Measurements from ENCODE around the gene MYH14. TPM values are rescaled to one million over a fixed set of nuclear protein-coding genes. Genes with fewer than 3 reads are reported as not detected.

MYH14 gene
- total RNA-seq, 2 experiments from 2014 or later: not detected

DNA sequence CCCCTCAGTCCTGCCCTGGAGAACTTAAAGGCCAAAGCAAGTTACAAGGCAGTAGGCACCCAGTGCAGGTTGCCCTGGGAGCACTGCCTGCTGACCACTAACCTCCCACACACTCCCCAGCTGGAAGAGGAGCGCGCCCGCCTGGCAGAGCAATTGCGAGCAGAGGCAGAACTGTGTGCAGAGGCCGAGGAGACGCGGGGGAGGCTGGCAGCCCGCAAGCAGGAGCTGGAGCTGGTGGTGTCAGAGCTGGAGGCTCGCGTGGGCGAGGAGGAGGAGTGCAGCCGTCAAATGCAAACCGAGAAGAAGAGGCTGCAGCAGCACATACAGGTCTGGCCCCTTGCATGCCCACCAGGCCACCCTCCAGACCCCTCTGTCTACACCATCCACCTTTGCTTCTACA is 64.6 kb downstream of the MYH14 start:
- Mint-ChIP-seq H3K36me3 (ENCODE audit: low read depth) (no peaks in the 10 kb centered on the region), H3K4me3 (no peak overlapping the region), H3K27me3 (peaks cover 11% of the 10 kb centered on the region), H3K9me3 (ENCODE audit: low read depth) (no peaks in the 10 kb centered on the region), H3K27ac (no peak overlapping the region), H3K4me1 (no peaks in the 10 kb centered on the region)
- ATAC-seq: no peak
- POLR2A ChIA-PET: no interaction called here
- CTCF ChIA-PET: interaction anchor here (0.6 to 1.2 kb wide), 3 partner anchors 9 to 1444 kb away, joined by 3 read pairs; no protein-coding TSS in a partner anchor
- DNase-seq: no peak
- intact Hi-C loops (cut with DNase I, micrococcal nuclease): no loop called here

DNA sequence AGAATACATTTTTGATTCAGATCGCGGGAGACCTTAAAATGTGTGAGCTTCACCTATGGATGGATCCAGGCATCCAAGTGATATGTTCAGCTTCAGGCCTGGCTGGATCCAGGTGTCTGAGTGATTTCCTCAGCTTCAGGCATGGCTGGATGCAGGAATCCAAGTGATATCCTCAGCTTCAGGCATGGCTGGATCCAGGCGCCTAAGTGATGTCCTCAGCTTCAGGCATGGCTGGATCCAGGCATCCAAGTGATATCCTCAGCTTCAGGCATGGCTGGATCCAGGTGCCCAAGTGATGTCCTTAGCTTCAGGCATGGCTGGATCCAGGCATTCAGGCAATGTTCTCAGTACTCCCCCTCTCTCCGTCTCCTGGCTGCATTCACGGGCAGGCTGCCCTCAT is 65.1 kb downstream of the MYH14 start:
- Mint-ChIP-seq H3K4me3 (no peak overlapping the region), H3K27me3 (peaks cover 11% of the 10 kb centered on the region), H3K4me1 (no peaks in the 10 kb centered on the region), H3K27ac (no peak overlapping the region), H3K36me3 (ENCODE audit: low read depth) (no peaks in the 10 kb centered on the region), H3K9me3 (ENCODE audit: low read depth) (no peaks in the 10 kb centered on the region)
- POLR2A ChIA-PET: interaction anchor here (0.6 kb wide), 1 partner anchor 71 kb away, joined by 3 read pairs; no protein-coding TSS in a partner anchor
- intact Hi-C loops (cut with DNase I, micrococcal nuclease): no loop called here
- CTCF ChIA-PET: interaction anchor here (0.6 to 1.2 kb wide), 3 partner anchors 9 to 1443 kb away, joined by 3 read pairs; no protein-coding TSS in a partner anchor
- DNase-seq (no peak), ATAC-seq (no peak)

DNA sequence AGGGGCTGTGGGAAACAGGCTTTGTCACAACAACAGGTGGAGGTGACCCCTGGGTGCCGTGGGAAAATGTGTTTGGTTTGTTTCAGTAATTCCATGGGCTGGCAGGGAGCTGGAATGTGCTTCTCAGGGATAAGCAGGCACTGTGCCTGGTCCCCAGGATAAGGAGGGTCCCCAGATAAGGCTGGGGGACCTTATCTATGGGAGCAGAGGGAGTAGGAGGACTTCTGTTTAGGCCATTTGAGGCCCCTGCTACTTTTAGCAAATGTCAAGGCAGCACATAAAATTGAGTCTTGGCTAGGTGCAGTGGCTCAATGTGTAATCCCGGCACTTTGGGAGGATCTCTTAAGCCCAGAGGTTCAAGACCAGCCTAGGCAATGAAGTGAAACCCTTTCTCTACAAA is 66.2 kb downstream of the MYH14 start:
- POLR2A ChIA-PET: interaction anchor here (0.7 kb wide), 1 partner anchor 1039 kb away, joined by 3 read pairs; no protein-coding TSS in a partner anchor

DNA sequence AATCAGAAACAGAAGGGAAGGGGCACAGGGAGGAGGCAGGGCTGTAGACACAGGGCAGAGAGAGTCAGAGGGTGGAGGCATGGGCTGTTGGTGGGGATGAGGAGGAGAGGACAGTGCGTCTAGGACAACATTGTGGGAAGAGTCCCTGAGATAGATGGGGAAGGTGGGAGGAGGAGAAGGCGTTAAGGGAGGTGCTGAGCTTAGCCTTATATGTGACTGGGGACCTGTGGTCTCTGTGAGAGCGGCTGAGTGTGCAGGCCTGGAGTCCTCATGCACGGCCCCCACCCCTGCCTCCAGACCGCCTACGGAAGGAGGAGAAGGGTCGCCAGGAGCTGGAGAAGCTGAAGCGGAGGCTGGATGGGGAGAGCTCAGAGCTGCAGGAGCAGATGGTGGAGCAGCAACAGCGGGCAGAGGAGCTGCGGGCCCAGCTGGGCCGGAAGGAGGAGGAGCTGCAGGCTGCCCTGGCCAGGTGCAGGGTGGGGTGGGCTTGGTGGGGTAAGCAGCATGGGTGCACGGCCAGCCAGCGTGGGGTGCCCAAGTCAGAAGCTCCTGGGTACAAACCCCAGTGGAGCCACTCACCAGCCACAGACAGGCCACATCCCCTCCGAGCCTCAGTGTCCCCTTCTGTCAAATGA is 69.0 kb downstream of the MYH14 start:
- ChIA-PET CTCF (interaction anchor here (0.9 to 1.3 kb wide), 2 partner anchors 17 to 25 kb away, joined by 3 read pairs; no protein-coding TSS in a partner anchor), POLR2A (interaction anchor here (0.6 kb wide), 1 partner anchor 8 kb away, joined by 4 read pairs; no protein-coding TSS in a partner anchor)
- Mint-ChIP-seq H3K27me3 (peaks cover 12% of the 10 kb centered on the region), H3K4me3 (no peak overlapping the region), H3K27ac (no peak overlapping the region), H3K36me3 (ENCODE audit: low read depth) (no peaks in the 10 kb centered on the region), H3K4me1 (no peaks in the 10 kb centered on the region), H3K9me3 (ENCODE audit: low read depth) (no peaks in the 10 kb centered on the region)
- ATAC-seq: no peak
- no peak for DNase-seq
- intact Hi-C loops (cut with DNase I, micrococcal nuclease): no loop called here

More for the DNA sequence above, 66.2 kb downstream of the MYH14 start:
- DNase-seq (no peak), ATAC-seq (no peak)
- no peak overlapping the region for H3K27ac Mint-ChIP-seq
- no peaks in the 10 kb centered on the region for H3K9me3 Mint-ChIP-seq (ENCODE audit: low read depth)
- CTCF ChIA-PET: no interaction called here
- H3K4me3 Mint-ChIP-seq: no peak overlapping the region
- H3K36me3 Mint-ChIP-seq (ENCODE audit: low read depth): no peaks in the 10 kb centered on the region
- H3K27me3 Mint-ChIP-seq: peaks cover 11% of the 10 kb centered on the region
- no peaks in the 10 kb centered on the region for H3K4me1 Mint-ChIP-seq
- intact Hi-C loops (cut with DNase I, micrococcal nuclease): no loop called here

DNA sequence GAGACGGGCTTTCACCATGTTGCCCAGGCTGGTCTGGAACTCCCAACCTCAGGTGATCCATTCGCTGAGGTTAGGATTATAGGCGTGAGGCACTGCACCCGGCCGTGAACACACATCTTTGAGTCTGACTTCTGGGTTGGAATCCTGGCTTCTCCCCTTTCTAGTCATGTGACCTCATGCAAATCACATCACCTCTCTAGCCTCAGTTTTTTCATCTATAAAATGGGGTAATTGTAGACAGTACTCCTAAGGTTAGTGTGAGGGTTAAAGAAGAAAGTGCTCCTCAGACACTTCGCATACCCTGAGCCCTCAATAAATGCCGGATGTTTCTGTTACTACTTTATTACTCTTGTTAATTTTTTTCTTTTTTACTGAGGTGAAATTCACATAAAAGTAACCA is 70.4 kb downstream of the MYH14 start:
- Mint-ChIP-seq H3K9me3 (ENCODE audit: low read depth) (no peaks in the 10 kb centered on the region), H3K4me1 (no peaks in the 10 kb centered on the region), H3K36me3 (ENCODE audit: low read depth) (no peaks in the 10 kb centered on the region), H3K27ac (no peak overlapping the region), H3K4me3 (no peak overlapping the region), H3K27me3 (peaks cover 9% of the 10 kb centered on the region)
- DNase-seq (no peak), ATAC-seq (no peak)
- CTCF ChIA-PET: interaction anchor here (0.5 kb wide), 1 partner anchor 496 kb away, joined by 3 read pairs; no protein-coding TSS in a partner anchor
- intact Hi-C loops (cut with DNase I, micrococcal nuclease): no loop called here
- POLR2A ChIA-PET: no interaction called here

DNA sequence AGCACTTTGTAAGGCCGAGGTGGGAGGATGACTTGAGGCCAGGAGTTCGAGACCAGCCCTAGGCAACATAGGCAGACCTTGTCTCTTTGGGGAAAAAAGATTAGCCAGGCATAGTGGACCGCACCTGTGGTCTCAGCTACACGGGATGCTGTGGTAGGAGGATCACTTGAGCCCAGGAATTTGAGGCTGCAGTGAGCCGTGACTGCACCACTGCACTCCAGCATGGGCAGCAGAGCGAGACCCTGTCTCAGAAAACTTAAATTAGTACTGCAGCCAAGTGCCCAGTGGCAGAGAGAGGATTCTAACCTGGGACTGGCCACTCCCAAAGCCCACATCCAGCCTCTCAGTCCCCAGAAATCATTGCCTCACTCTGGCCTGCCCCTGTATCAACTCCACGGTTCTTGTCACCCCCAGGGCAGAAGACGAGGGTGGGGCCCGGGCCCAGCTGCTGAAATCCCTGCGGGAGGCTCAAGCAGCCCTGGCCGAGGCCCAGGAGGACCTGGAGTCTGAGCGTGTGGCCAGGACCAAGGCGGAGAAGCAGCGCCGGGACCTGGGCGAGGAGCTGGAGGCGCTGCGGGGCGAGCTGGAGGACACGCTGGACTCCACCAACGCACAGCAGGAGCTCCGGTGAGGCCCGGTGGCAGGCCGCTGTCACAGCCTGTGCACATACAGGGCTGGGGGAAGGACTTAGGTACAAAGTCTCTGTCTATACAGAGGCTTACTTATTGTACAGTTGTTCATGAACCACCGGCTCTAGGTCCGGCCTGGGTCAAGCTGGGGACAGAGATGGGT is 72.4 kb downstream of the MYH14 start:
- ChIA-PET CTCF (interaction anchor here (0.6 to 1.3 kb wide), 2 partner anchors 17 to 140 kb away, joined by 3 to 5 read pairs; no protein-coding TSS in a partner anchor), POLR2A (no interaction called here)
- H3K4me3 Mint-ChIP-seq: no peak overlapping the region
- no peak for ATAC-seq
- H3K4me1 Mint-ChIP-seq: no peaks in the 10 kb centered on the region
- intact Hi-C loops (cut with DNase I, micrococcal nuclease): no loop called here
- H3K36me3 Mint-ChIP-seq (ENCODE audit: low read depth): no peaks in the 10 kb centered on the region
- no peaks in the 10 kb centered on the region for H3K9me3 Mint-ChIP-seq (ENCODE audit: low read depth)
- no peak for DNase-seq
- no peak overlapping the region for H3K27ac Mint-ChIP-seq
- peaks cover 5% of the 10 kb centered on the region for H3K27me3 Mint-ChIP-seq

DNA sequence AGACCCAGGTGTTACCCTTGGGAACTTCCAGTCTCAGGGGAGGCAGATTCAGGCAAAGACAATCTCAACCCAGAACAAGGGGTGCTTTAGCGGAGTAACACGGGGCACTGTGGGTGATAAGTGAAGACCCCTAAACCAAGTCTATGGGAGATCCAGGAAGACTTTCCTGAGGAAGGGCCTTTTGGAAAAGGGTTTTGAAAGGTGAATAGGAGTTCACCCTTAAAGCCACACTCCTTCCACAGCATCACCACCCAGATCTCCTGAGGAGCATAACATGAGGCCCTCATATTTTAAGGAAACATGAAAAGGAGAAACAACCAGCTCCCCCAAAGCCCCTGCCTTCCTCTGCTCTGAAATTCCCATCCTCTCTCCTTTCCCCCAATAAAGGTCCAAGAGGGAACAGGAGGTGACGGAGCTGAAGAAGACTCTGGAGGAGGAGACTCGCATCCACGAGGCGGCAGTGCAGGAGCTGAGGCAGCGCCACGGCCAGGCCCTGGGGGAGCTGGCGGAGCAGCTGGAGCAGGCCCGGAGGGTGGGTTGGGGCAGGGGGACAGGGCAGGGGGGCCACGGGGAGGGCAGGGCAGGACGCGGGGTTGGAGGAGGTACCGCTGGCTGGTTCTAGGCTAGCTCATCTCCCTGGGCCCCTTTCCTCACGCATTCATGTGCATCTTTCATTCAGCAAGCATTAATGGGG is 73.1 kb downstream of the MYH14 start:
- no peak overlapping the region for H3K4me3 Mint-ChIP-seq
- POLR2A ChIA-PET: interaction anchor here (0.6 kb wide), 1 partner anchor 208 kb away, joined by 3 read pairs; no protein-coding TSS in a partner anchor
- CTCF ChIA-PET: interaction anchor here (0.6 to 1.3 kb wide), 2 partner anchors 18 to 141 kb away, joined by 3 to 5 read pairs; no protein-coding TSS in a partner anchor
- ATAC-seq: no peak
- intact Hi-C loops (cut with DNase I, micrococcal nuclease): no loop called here
- DNase-seq: no peak
- no peaks in the 10 kb centered on the region for H3K4me1 Mint-ChIP-seq
- H3K36me3 Mint-ChIP-seq (ENCODE audit: low read depth): no peaks in the 10 kb centered on the region
- H3K27ac Mint-ChIP-seq: no peak overlapping the region
- H3K27me3 Mint-ChIP-seq: peaks cover 5% of the 10 kb centered on the region
- H3K9me3 Mint-ChIP-seq (ENCODE audit: low read depth): no peaks in the 10 kb centered on the region

DNA sequence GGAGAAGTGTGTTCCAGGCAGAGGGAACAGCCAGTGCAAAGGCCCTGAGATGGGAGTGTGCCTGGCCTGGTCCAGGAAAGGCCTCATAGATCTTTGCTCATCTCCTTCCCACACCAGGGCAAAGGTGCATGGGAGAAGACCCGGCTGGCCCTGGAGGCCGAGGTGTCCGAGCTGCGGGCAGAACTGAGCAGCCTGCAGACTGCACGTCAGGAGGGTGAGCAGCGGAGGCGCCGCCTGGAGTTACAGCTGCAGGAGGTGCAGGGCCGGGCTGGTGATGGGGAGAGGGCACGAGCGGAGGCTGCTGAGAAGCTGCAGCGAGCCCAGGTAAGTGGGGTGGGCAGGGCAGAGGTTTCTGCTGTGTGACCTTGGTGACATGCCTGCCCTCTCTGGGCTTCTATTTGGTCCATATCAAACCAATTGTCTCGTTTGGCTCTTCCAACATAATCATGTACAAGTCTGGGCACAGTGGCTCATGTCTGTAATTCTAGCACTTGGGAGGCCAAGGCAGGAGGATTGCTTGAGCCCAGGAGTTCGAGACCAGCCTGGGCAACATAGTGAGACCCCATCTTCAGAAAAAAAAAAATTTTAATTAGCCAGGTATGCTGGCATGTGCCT is 74.7 kb downstream of the MYH14 start:
- intact Hi-C loops (cut with DNase I, micrococcal nuclease): no loop called here
- no peak overlapping the region for H3K4me3 Mint-ChIP-seq
- H3K27ac Mint-ChIP-seq: no peak overlapping the region
- H3K36me3 Mint-ChIP-seq (ENCODE audit: low read depth): no peaks in the 10 kb centered on the region
- H3K27me3 Mint-ChIP-seq: peaks cover 3% of the 10 kb centered on the region
- POLR2A ChIA-PET: no interaction called here
- no peaks in the 10 kb centered on the region for H3K9me3 Mint-ChIP-seq (ENCODE audit: low read depth)
- CTCF ChIA-PET: interaction anchor here (0.5 to 0.9 kb wide), 2 partner anchors 13 to 683 kb away, joined by 3 read pairs; no protein-coding TSS in a partner anchor
- DNase-seq (no peak), ATAC-seq (no peak)
- H3K4me1 Mint-ChIP-seq: peaks cover 2% of the 10 kb centered on the region

DNA sequence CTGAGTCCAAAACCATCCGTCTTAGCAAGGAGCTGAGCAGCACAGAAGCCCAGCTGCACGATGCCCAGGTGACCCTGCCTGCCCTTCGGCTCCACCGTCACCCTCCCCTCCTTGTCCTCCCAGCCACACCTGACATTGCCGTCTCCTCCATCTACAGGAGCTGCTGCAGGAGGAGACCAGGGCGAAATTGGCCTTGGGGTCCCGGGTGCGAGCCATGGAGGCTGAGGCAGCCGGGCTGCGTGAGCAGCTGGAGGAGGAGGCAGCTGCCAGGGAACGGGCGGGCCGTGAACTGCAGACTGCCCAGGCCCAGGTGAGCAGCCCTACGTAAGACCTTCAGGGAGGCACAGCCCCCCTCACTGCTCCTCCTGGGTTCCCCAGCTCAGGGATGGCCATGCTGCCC is 76.7 kb downstream of the MYH14 start:
- Mint-ChIP-seq H3K9me3 (ENCODE audit: low read depth) (no peaks in the 10 kb centered on the region), H3K4me3 (no peak overlapping the region), H3K27ac (no peak overlapping the region), H3K36me3 (ENCODE audit: low read depth) (no peaks in the 10 kb centered on the region), H3K4me1 (peaks cover 2% of the 10 kb centered on the region), H3K27me3 (peaks cover 3% of the 10 kb centered on the region)
- intact Hi-C loops (cut with DNase I, micrococcal nuclease): no loop called here
- ATAC-seq (no peak), DNase-seq (no peak)
- ChIA-PET POLR2A (interaction anchor here (0.6 to 0.7 kb wide), 2 partner anchors 8 to 483 kb away, joined by 3 to 4 read pairs; no protein-coding TSS in a partner anchor), CTCF (no interaction called here)

DNA sequence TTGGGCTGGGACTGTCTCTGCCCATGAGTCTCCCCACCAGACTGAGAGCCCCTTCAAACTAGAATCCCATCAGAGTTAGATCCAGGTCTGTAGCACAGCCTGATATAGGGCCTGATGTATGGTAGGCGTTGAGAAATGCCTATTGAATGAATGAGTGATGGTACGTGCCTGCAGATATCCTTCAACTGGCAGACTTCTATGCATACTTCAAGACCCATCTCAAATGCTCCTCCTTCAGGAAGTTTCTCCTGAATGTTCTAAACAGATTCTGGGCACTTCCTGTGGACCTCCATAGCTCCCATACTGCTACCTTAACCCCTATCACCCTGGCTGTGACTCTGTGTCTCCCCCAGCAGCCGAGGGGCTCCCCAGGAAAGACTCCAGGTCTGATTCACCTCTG is 77.6 kb downstream of the MYH14 start:
- peaks cover 8% of the 10 kb centered on the region for H3K27me3 Mint-ChIP-seq
- no peaks in the 10 kb centered on the region for H3K36me3 Mint-ChIP-seq (ENCODE audit: low read depth)
- DNase-seq (no peak), ATAC-seq (no peak)
- intact Hi-C loops (cut with DNase I, micrococcal nuclease): no loop called here
- H3K9me3 Mint-ChIP-seq (ENCODE audit: low read depth): peaks cover 5% of the 10 kb centered on the region
- CTCF ChIA-PET: no interaction called here
- H3K4me1 Mint-ChIP-seq: peaks cover 2% of the 10 kb centered on the region
- H3K4me3 Mint-ChIP-seq: no peak overlapping the region
- POLR2A ChIA-PET: no interaction called here
- no peak overlapping the region for H3K27ac Mint-ChIP-seq

DNA sequence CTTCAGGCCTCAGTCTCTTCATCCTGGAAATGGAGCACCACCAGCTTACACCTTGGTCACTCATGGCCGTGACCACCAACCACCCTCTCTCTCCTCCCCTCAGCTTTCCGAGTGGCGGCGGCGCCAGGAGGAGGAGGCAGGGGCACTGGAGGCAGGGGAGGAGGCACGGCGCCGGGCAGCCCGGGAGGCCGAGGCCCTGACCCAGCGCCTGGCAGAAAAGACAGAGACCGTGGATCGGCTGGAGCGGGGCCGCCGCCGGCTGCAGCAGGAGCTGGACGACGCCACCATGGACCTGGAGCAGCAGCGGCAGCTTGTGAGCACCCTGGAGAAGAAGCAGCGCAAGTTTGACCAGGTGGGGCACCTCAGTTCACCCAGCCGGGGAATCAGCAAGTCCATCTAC is 78.1 kb downstream of the MYH14 start:
- Mint-ChIP-seq H3K4me1 (peaks cover 2% of the 10 kb centered on the region), H3K27ac (no peak overlapping the region), H3K9me3 (ENCODE audit: low read depth) (peaks cover 8% of the 10 kb centered on the region), H3K27me3 (peaks cover 4% of the 10 kb centered on the region), H3K36me3 (ENCODE audit: low read depth) (no peaks in the 10 kb centered on the region), H3K4me3 (no peak overlapping the region)
- intact Hi-C loops (cut with DNase I, micrococcal nuclease): no loop called here
- POLR2A ChIA-PET: no interaction called here
- ATAC-seq: no peak
- CTCF ChIA-PET: no interaction called here
- DNase-seq: no peak
